Gastroesophageal sphincter (tissue), 4 donors: Measurements from ENCODE around the gene IL1RL1. TPM values are rescaled to one million over a fixed set of nuclear protein-coding genes. Genes with fewer than 3 reads are reported as not detected.

ENCODE experiments used
- ATAC-seq: fragments of 150-250 bp; one replicate; pipeline ENCODE4 v1.9.1; 2016; ENCODE audit warnings: mild to moderate bottlenecking, moderate library complexity
- H3K27ac ChIP-seq, 4 donors: fragments of 200-600 bp; sonication (generic) in 3 of 4; 1 replicate in 3 of 4; 2 replicates in 1 of 4; pipeline ENCODE4 v1.5.1; 2016 to 2019
- H3K27me3 ChIP-seq: fragments of 200-600 bp; sonication (generic); one replicate; pipeline ENCODE4 v1.5.1; 2019
- H3K36me3 ChIP-seq, 2 donors: fragments of 200-600 bp; sonication (generic); one replicate each; pipeline ENCODE4 v1.5.1; 2019; ENCODE audit warnings: control low read depth in 1 of 2
- H3K4me1 ChIP-seq, 3 donors: fragments of 200-600 bp; sonication (generic); 1 replicate in 2 of 3; 2 replicates in 1 of 3; pipeline ENCODE4 v1.5.1; 2016 to 2019; ENCODE audit warnings: control low read depth in 2 of 3
- H3K4me3 ChIP-seq, 2 donors: fragments of 200-600 bp; sonication (generic); one replicate each; pipeline ENCODE4 v1.5.1; 2019; ENCODE audit warnings: mild to moderate bottlenecking in 1 of 2, moderate library complexity in 1 of 2
- H3K9me3 ChIP-seq, 3 donors: fragments of 200-600 bp; sonication (generic); one replicate each; pipeline ENCODE4 v1.5.1; 2017 to 2019; ENCODE audit warnings: control low read depth in 2 of 3
- EP300 ChIP-seq: sonication (generic); formaldehyde crosslinking; IDR thresholded peaks from one replicate; pipeline ENCODE4 v1.6.1; 2017; ENCODE audit warnings: antibody characterized with exemption, mild to moderate bottlenecking
- POLR2A ChIP-seq, 2 donors: fragments of 450-650 bp; IDR thresholded peaks; one replicate each; pipeline ENCODE4 v1.6.1; 2017; ENCODE audit warnings: antibody characterized with exemption in 2 of 2, mild to moderate bottlenecking in 2 of 2, moderate library complexity in 1 of 2
- POLR2AphosphoS5 ChIP-seq: sonication (generic); formaldehyde crosslinking; IDR thresholded peaks from one replicate; pipeline ENCODE4 v1.6.1; 2017; ENCODE audit warnings: antibody characterized with exemption
- WGBS, 2 donors: methylation state at CpG; one replicate each; pipeline ENCODE4 v1.1.5; 2018; ENCODE audit warnings: low coverage in 1 of 2; 5-methylcytosine and 5-hydroxymethylcytosine counted together
- total RNA-seq, 4 donors: library from RNA; depleted of rRNA; stranded (reverse); fragments of >200 nt; gene quantifications; one replicate each; pipeline ENCODE4 v1.1.0, GENCODE V29; 2016
- TF ChIP-seq, protein P1 (sequence below), 4 experiments: fragments of 200-600 bp in 2 of 4; fragments of 450-650 bp in 2 of 4; sonication (generic) in 1 of 4; IDR thresholded peaks; one replicate each; pipeline ENCODE4 v1.5.1; 2017 to 2019; ENCODE audit warnings: antibody characterized with exemption in 4 of 4, mild to moderate bottlenecking in 2 of 4, moderate library complexity in 2 of 4

Gene IL1RL1
- total RNA-seq, 4 donors from 2014 or later, result 7.1 to 22.6 (median 8.1) TPM

DNA sequence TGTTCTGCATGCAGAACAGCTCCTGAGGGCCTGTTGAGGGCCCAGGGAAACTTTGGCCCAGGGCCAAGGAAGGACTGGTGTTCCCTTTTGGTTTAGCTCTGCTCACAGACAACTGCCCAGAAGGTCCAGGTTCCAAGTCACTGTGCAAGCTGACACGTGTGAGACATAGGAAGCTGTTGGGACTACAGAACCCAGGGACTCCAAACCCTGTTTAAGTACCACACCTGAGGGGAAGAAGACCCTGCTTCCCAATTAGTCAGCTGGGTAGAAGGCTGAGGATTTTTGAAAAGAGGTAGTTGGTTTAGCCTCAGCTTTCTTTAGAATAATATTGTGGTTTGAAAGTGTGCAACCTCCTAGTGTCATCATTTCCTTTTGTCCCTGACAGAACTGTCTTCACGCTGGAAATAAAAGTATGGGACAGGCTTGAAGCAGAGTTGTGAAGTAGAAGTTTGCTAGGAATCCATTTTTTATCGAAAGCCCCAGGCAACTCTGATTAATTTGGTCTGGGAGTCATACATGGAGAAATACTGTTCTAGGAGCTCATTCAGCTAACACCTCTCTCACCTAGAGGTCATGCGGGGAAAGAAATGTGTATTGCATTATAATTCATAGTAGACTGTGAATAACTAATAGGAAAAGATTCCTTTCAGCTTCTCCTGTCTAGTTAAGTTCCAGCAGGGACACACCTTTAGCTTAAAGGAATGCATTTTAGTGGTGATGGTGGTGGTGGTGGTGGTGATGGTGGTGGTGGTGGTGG, 19.9 kb upstream of the IL1RL1 start:
- H3K4me1 ChIP-seq, result no peaks in the 10 kb centered on the region
- H3K36me3 ChIP-seq, result no peaks in the 10 kb centered on the region
- H3K27ac ChIP-seq, result no peak overlapping the region
- H3K27me3 ChIP-seq, result peaks cover 15% of the 10 kb centered on the region
- TF ChIP-seq EP300 (no peak), POLR2A (IDR thresholded peaks at IDR 0.05) (no peak)
- no peak for ATAC-seq
- WGBS, 2 donors, result 79 to 96% methylated on average over 2 to 3 of the region's 4 CpGs
- no peaks in the 10 kb centered on the region for H3K9me3 ChIP-seq
- no peak overlapping the region for H3K4me3 ChIP-seq

DNA sequence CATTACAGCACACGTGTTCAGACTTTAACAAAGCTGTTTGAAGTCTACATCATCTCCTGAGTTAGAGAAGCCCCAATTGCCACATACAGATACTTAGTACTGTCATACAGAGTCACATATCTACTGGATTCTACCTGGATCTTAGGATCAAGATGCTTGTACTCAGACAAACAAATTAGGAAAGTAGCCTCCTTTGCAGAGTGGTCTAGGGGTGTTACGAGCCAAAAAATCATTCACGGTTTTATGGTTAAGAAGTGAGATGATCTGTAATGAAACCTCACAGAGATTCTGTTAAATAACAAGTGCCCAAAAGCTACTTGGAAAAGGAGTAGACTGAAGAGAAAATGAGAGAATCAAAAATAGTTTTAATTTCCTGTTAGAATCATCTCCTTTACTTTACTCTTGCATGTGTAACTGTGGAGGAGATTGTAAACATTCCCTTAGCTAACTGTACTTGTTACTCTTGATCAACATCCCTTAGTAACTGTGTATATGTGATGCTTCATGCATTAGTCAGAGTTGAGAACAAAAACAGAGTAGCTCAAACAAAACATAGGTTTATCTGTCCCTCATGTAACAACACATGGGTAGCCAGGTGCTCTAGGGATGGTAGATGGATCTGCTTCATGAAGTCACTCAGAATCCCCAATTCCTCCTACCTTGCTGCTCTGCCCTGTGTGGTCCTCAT, 16.4 kb upstream of the IL1RL1 start:
- H3K9me3 ChIP-seq, result no peaks in the 10 kb centered on the region
- WGBS, 2 donors, result 75 to 80% methylated on average over 1 to 3 of the region's 3 CpGs
- no peak overlapping the region for H3K4me3 ChIP-seq
- TF ChIP-seq EP300 (no peak), POLR2A (IDR thresholded peaks at IDR 0.05) (no peak), POLR2AphosphoS5 (no peak)
- TF ChIP-seq, protein P1, sequence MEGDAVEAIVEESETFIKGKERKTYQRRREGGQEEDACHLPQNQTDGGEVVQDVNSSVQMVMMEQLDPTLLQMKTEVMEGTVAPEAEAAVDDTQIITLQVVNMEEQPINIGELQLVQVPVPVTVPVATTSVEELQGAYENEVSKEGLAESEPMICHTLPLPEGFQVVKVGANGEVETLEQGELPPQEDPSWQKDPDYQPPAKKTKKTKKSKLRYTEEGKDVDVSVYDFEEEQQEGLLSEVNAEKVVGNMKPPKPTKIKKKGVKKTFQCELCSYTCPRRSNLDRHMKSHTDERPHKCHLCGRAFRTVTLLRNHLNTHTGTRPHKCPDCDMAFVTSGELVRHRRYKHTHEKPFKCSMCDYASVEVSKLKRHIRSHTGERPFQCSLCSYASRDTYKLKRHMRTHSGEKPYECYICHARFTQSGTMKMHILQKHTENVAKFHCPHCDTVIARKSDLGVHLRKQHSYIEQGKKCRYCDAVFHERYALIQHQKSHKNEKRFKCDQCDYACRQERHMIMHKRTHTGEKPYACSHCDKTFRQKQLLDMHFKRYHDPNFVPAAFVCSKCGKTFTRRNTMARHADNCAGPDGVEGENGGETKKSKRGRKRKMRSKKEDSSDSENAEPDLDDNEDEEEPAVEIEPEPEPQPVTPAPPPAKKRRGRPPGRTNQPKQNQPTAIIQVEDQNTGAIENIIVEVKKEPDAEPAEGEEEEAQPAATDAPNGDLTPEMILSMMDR (IDR thresholded peaks at IDR 0.05), result no peak
- H3K27me3 ChIP-seq, result peaks cover 15% of the 10 kb centered on the region
- no peak overlapping the region for H3K27ac ChIP-seq
- H3K36me3 ChIP-seq, result no peaks in the 10 kb centered on the region
- ATAC-seq, result no peak
- no peaks in the 10 kb centered on the region for H3K4me1 ChIP-seq

DNA sequence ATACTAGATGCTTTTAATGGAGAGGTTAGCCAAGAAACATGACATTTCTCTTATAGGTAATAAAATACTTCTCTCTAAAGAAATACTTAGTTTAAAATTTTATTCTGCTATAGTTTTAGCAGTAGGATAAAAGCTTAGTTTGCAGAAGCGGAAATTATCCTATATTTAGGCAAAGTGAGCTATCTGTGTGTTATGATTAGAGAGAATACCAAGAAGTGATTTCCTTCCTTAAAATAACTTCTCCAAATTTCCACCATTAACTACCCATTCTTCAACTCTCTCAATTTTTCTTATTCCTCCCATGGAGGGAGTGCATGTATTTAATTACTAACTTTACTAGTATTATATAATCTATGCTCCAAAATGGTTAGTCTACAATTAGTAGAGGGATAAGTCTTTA, 15.8 kb upstream of the IL1RL1 start:
- H3K4me3 ChIP-seq, result no peak overlapping the region
- ATAC-seq, result no peak
- H3K4me1 ChIP-seq, result no peaks in the 10 kb centered on the region
- H3K36me3 ChIP-seq, result no peaks in the 10 kb centered on the region
- TF ChIP-seq EP300 (no peak), POLR2A (IDR thresholded peaks at IDR 0.05) (no peak), POLR2AphosphoS5 (no peak)
- TF ChIP-seq, protein P1 (IDR thresholded peaks at IDR 0.05), result no peak
- peaks cover 15% of the 10 kb centered on the region for H3K27me3 ChIP-seq
- no peak overlapping the region for H3K27ac ChIP-seq
- 28 to 75% methylated on average over 1 of the region's 1 CpG for WGBS, 2 donors
- H3K9me3 ChIP-seq, result no peaks in the 10 kb centered on the region

DNA sequence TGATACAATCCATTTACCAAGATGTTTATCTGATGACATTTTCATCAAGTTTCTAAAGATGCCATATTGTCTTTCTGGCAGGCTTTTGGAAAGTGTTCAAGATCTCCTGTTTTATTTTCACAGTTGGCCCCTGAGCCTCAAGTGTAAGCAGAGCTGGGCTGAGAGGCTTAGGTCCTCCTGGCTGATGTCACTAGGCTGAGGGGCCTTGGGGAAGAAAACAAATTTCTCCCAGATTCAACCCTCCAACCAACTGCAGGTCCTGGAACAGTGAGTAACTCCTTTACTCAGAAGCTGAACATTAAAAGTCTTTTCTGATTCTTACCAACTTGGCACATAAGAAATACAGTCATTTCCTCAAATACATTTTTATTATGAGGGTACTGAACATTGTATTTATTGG, 14.9 kb upstream of the IL1RL1 start:
- Histone ChIP-seq H3K4me1 (no peaks in the 10 kb centered on the region), H3K27ac (no peak overlapping the region), H3K9me3 (no peaks in the 10 kb centered on the region), H3K36me3 (no peaks in the 10 kb centered on the region), H3K27me3 (peaks cover 15% of the 10 kb centered on the region), H3K4me3 (no peak overlapping the region)
- no peak for ATAC-seq
- TF ChIP-seq, protein P1 (IDR thresholded peaks at IDR 0.05), result no peak
- TF ChIP-seq EP300 (no peak), POLR2A (IDR thresholded peaks at IDR 0.05) (no peak), POLR2AphosphoS5 (no peak)

DNA sequence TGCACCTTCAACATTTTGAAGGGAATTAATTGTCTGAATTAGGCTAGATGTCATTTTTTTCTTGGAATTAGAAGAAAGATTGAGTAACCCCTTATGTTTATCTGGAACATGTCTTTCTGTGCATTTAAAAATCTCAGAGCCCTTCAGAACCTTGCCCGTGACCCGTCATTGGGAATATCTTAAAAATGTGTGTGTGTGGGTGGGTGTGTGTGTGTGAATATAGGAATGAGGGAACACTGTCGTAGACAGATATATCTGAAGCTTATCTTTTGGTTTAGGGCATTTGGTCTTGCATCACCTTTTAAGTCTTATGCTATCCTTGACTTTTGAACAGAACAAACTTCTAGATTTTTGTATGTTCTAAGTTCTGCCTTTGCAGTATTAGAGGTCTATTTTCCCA, 13.5 kb upstream of the IL1RL1 start:
- no peak for ATAC-seq
- Histone ChIP-seq H3K9me3 (no peaks in the 10 kb centered on the region), H3K36me3 (no peaks in the 10 kb centered on the region), H3K4me3 (no peak overlapping the region), H3K27ac (no peak overlapping the region), H3K4me1 (no peaks in the 10 kb centered on the region), H3K27me3 (peaks cover 15% of the 10 kb centered on the region)
- 69 to 93% methylated on average over 3 of the region's 3 CpGs for WGBS, 2 donors
- TF ChIP-seq, protein P1 (IDR thresholded peaks at IDR 0.05), result no peak
- no peak for TF ChIP-seq POLR2AphosphoS5
- TF ChIP-seq EP300, result no peak
- TF ChIP-seq POLR2A (IDR thresholded peaks at IDR 0.05), result no peak
